Natural killer cell (primary cell): ENCODE results near the gene LNPEP. TPM values are rescaled to one million over a fixed set of nuclear protein-coding genes. Genes with fewer than 3 reads are reported as not detected.

Source experiments
- ATAC-seq, 3 donors: fragments of 150-1000 bp in 2 of 3; fragments of 200-7000 bp in 1 of 3; cut with Tn5 transposase; 1 replicate in 1 of 3; 2 replicates in 2 of 3; pipeline ENCODE4 v1.10.0; 2021; ENCODE audit warnings: mild to moderate bottlenecking in 2 of 3, moderate library complexity in 2 of 3
- DNase-seq, 2 donors: peaks; one replicate each; pipeline versions ENCODE4 v3.0.0 to v3.0.0-alpha.2; 2013 to 2021; ENCODE audit warnings: mixed read lengths in 1 of 2
- H3K27ac ChIP-seq: one replicate; pipeline ENCODE4 v1.5.1; 2013; ENCODE audit warnings: mild to moderate bottlenecking, low read length
- H3K27me3 ChIP-seq: one replicate; pipeline ENCODE4 v1.6.1; 2013; ENCODE audit warnings: low read length; ENCODE audit not compliant: control insufficient read depth, insufficient read depth
- H3K36me3 ChIP-seq: one replicate; pipeline ENCODE4 v1.6.1; 2013; ENCODE audit warnings: low read length; ENCODE audit not compliant: control insufficient read depth, insufficient read depth
- H3K4me1 ChIP-seq: one replicate; pipeline ENCODE4 v1.6.1; 2013; ENCODE audit warnings: low read length; ENCODE audit not compliant: control insufficient read depth, insufficient read depth
- H3K4me3 ChIP-seq: one replicate; pipeline ENCODE4 v1.5.1; 2013; ENCODE audit warnings: low read length
- H3K9me3 ChIP-seq: one replicate; pipeline ENCODE4 v1.6.1; 2013; ENCODE audit warnings: low read length; ENCODE audit not compliant: control insufficient read depth, insufficient read depth
- H3K27ac Mint-ChIP-seq, 2 donors: one replicate each; pipeline ENCODE4 v1.8.0; 2022; ENCODE audit warnings: mild to moderate bottlenecking in 2 of 2, mixed read lengths in 2 of 2, moderate library complexity in 1 of 2
- H3K27me3 Mint-ChIP-seq, 2 donors: one replicate each; pipeline ENCODE4 v1.8.0; 2022; ENCODE audit warnings: low read depth in 2 of 2, mixed read lengths in 2 of 2
- H3K36me3 Mint-ChIP-seq: one replicate; pipeline ENCODE4 v1.8.0; 2022; ENCODE audit warnings: mixed read lengths
- H3K4me1 Mint-ChIP-seq, 2 donors: one replicate each; pipeline ENCODE4 v1.8.0; 2022; ENCODE audit warnings: mixed read lengths in 2 of 2
- H3K4me3 Mint-ChIP-seq: one replicate; pipeline ENCODE4 v1.8.0; 2022; ENCODE audit warnings: mild to moderate bottlenecking, moderate library complexity, mixed read lengths
- H3K9me3 Mint-ChIP-seq, 2 donors: one replicate each; pipeline ENCODE4 v1.8.0; 2022; ENCODE audit warnings: mixed read lengths in 2 of 2
- CTCF ChIP-seq: fragments of 200-600 bp; IDR thresholded peaks from one replicate; pipeline ENCODE4 v1.8.0; 2022; ENCODE audit warnings: antibody characterized with exemption
- WGBS: methylation state at CpG from one replicate; pipeline ENCODE4 v1.1.7; 2013; ENCODE audit warnings: missing lambda C conversion rate; ENCODE audit not compliant: insufficient coverage; 5-methylcytosine and 5-hydroxymethylcytosine counted together
- intact Hi-C: fragments of 100-400 bp; cut with micrococcal nuclease; formaldehyde crosslinking; loops from one replicate; pipeline ENCODE4 v1.14.2; 2022
- total RNA-seq, 4 donors: library from RNA; stranded (reverse); fragments of 120-200 nt in 1 of 4; gene quantifications; one replicate each; pipeline versions ENCODE4 v1.2.3 to v1.2.4, GENCODE V29; 2013 to 2022

Gene LNPEP
- total RNA-seq, 3 donors from 2014 or later (not counting 1 experiment from before 2014, with no cell fraction given): 126 to 162 (median 135) TPM

DNA sequence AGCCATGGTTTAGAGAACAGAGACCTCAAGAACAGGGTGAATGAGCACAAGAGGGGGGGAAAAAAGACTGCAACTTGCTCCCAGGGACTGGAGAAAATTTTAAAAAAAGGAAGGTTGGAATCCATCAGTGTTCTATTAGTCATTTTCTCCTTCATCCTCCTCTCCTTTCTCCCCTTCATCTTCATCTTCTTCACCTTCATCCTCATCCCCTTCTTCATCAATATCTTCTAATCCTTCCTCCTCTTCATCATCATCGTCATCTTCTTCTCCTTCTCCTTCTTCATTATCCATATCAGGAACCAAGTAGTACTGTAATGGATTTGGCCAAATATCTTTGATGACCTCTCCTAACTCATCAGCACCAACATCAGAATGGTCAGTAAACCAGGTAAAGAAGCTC is 120.4 kb downstream of the LNPEP start:
- no peak overlapping the region for H3K4me3 ChIP-seq
- Mint-ChIP-seq H3K4me3 (no peak overlapping the region), H3K27me3 (peaks cover 6 to 18% of the 10 kb centered on the region in 2 donors), H3K36me3 (no peaks in the 10 kb centered on the region), H3K9me3 (no peaks in the 10 kb centered on the region), H3K4me1 (no peaks in the 10 kb centered on the region), H3K27ac (no peak overlapping the region)
- intact Hi-C loops: no loop called here
- DNase-seq (no peak), ATAC-seq (no peak)
- no peaks in the 10 kb centered on the region for H3K9me3 ChIP-seq
- no peaks in the 10 kb centered on the region for H3K27me3 ChIP-seq
- no peak for TF ChIP-seq CTCF
- no peaks in the 10 kb centered on the region for H3K4me1 ChIP-seq
- no peaks in the 10 kb centered on the region for H3K36me3 ChIP-seq
- 100% methylated on average over 1 of the region's 1 CpG for WGBS
- no peak overlapping the region for H3K27ac ChIP-seq

DNA sequence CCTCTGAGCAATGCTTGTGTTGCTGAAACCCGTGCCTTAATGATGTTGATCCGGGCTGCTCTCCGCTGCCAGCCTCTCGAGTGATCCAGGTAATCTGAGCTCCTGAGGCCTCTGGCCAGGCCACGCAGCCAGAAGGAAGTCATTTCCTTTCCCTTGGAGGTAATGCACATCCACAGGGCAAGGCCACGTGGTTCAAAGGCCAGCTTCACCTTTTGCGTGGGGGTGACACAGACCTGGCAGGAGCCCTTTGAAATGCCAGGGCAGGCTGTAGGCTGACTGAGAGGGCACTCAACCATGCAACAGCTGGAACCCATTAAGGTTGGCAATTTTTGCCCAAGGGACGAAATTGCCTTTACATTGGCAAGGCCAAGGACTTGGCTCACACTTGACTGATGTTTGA is 126.2 kb downstream of the LNPEP start:
- Mint-ChIP-seq H3K4me1 (no peaks in the 10 kb centered on the region), H3K27me3 (peaks cover 0 to 7% of the 10 kb centered on the region in 2 donors), H3K4me3 (no peak overlapping the region), H3K9me3 (no peaks in the 10 kb centered on the region), H3K27ac (no peak overlapping the region), H3K36me3 (no peaks in the 10 kb centered on the region)
- no peaks in the 10 kb centered on the region for H3K4me1 ChIP-seq
- H3K27me3 ChIP-seq: no peaks in the 10 kb centered on the region
- H3K9me3 ChIP-seq: no peaks in the 10 kb centered on the region
- no peak for ATAC-seq
- no peak for DNase-seq
- H3K27ac ChIP-seq: no peak overlapping the region
- intact Hi-C loops: no loop called here
- no peak overlapping the region for H3K4me3 ChIP-seq
- no peaks in the 10 kb centered on the region for H3K36me3 ChIP-seq
- 86% methylated on average over 8 of the region's 8 CpGs for WGBS
- TF ChIP-seq CTCF: no peak

DNA sequence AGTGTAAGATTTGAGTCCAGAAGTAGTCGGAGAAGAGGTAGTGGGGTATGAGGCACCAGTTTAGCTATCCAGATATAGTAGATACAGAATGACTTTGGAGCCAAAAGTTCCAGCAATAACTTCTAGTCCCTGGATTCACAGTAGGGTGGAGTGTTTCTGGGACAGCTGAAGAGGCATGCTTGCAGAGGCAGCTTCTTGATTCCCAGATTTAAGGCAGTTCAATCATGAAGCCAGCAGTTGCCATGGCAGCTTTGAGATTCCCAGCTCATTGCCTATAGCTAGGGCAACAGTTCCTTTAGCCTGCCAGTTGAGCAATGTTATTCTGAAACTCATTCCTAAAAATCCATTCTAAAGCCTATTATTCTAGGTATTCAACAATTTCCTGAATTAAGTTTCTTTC is 127.4 kb downstream of the LNPEP start:
- H3K36me3 ChIP-seq: no peaks in the 10 kb centered on the region
- H3K9me3 Mint-ChIP-seq: no peaks in the 10 kb centered on the region
- no peaks in the 10 kb centered on the region for H3K4me1 Mint-ChIP-seq
- no peak overlapping the region for H3K27ac Mint-ChIP-seq
- intact Hi-C loops: no loop called here
- H3K27ac ChIP-seq: no peak overlapping the region
- H3K4me3 ChIP-seq: no peak overlapping the region
- no peaks in the 10 kb centered on the region for H3K27me3 Mint-ChIP-seq
- H3K4me1 ChIP-seq: no peaks in the 10 kb centered on the region
- no peak for ATAC-seq
- WGBS: 100% methylated on average over 1 of the region's 1 CpG
- H3K9me3 ChIP-seq: no peaks in the 10 kb centered on the region
- no peak overlapping the region for H3K4me3 Mint-ChIP-seq
- no peaks in the 10 kb centered on the region for H3K36me3 Mint-ChIP-seq
- no peaks in the 10 kb centered on the region for H3K27me3 ChIP-seq
- no peak for DNase-seq
- TF ChIP-seq CTCF: no peak

DNA sequence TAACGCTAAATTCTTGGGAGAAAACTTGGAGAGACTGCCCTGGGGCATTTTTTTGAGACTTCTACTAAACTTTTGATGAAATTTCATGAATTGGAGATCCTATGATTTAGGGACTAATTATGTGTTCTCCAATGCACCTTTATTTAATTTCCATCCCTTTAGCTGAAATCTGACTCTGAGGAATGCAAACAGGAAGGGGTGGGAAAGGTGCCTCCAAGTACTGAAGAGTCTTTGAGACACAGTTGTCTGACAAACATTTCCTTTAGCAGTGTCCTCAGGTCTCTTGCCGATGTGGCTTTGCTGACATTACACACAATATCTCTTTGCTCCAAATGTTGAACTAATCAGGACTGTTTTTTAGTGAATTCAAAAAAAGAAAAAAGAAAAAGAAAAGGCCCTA is 129.6 kb downstream of the LNPEP start:
- Mint-ChIP-seq H3K27ac (no peak overlapping the region), H3K27me3 (no peaks in the 10 kb centered on the region), H3K36me3 (no peaks in the 10 kb centered on the region), H3K9me3 (no peaks in the 10 kb centered on the region), H3K4me3 (no peak overlapping the region), H3K4me1 (no peaks in the 10 kb centered on the region)
- Histone ChIP-seq H3K27ac (no peak overlapping the region), H3K4me1 (no peaks in the 10 kb centered on the region), H3K4me3 (no peak overlapping the region), H3K27me3 (no peaks in the 10 kb centered on the region), H3K9me3 (no peaks in the 10 kb centered on the region), H3K36me3 (no peaks in the 10 kb centered on the region)
- no peak for ATAC-seq
- intact Hi-C loops: no loop called here
- DNase-seq: no peak
- no peak for TF ChIP-seq CTCF
- 92% methylated on average over 2 of the region's 2 CpGs for WGBS
